HG03045 (cell line): ENCODE results near the gene KCNIP2.
"Not testable (repeated sequence)": the region's sequence is repeated elsewhere in the genome, so short reads cannot be mapped to it uniquely, and the experiment has no call there.

Source experiments
- ATAC-seq: cut with Tn5 transposase; IDR thresholded peaks from one replicate; pipeline ENCODE4 v1.9.1; 2021; ENCODE audit warnings: mild to moderate bottlenecking, moderate library complexity; ENCODE audit not compliant: unreplicated experiment

Gene KCNIP2

GRCh38 chr10:101829561-101830315, 13.9 kb downstream of the KCNIP2 start:
- ATAC-seq = peak; percentile 16

- no peak for ATAC-seq
Measured at GRCh38 chr10:101828766-101829551, 14.6 kb downstream of the KCNIP2 start.

- ATAC-seq = no peak
Measured at GRCh38 chr10:101827919-101828600, 15.5 kb downstream of the KCNIP2 start.

GRCh38 chr10:101826852-101827434, 16.7 kb downstream of the KCNIP2 start:
- ATAC-seq = no peak

- ATAC-seq = no peak
Measured at GRCh38 chr10:101824736-101825135, 18.9 kb downstream of the KCNIP2 start.

GRCh38 chr10:101818872-101819633, 24.5 kb downstream of the KCNIP2 start:
- ATAC-seq = peak; percentile 8

GRCh38 chr10:101818119-101818871, 25.3 kb downstream of the KCNIP2 start, which contains the start of gene OGA:
OGA (minus strand) TSS chr10:101818444; CDS start chr10:101818022, 422 bp downstream.
- peak; percentile 87 for ATAC-seq

- ATAC-seq = peak; percentile 1
Measured at GRCh38 chr10:101817337-101818118, 26.1 kb downstream of the KCNIP2 start.

- no peak for ATAC-seq
Measured at GRCh38 chr10:101816913-101817336, 26.7 kb downstream of the KCNIP2 start.

- no peak for ATAC-seq
Measured at GRCh38 chr10:101816376-101816775, 27.2 kb downstream of the KCNIP2 start.

GRCh38 chr10:101814466-101815071, 29.0 kb downstream of the KCNIP2 start:
- no peak for ATAC-seq

GRCh38 chr10:101812606-101813005, 31.0 kb downstream of the KCNIP2 start:
- ATAC-seq = no peak

- ATAC-seq = no peak
Measured at GRCh38 chr10:101807158-101807557, 36.4 kb downstream of the KCNIP2 start.

GRCh38 chr10:101803511-101803910, 40.1 kb downstream of the KCNIP2 start:
- no peak for ATAC-seq

GRCh38 chr10:101797403-101798059, 46.1 kb downstream of the KCNIP2 start:
- no peak for ATAC-seq

GRCh38 chr10:101793526-101793925, 50.1 kb downstream of the KCNIP2 start:
- ATAC-seq = no peak

- ATAC-seq = no peak
Measured at GRCh38 chr10:101789686-101790085, 53.9 kb downstream of the KCNIP2 start.

GRCh38 chr10:101789231-101789630, 54.4 kb downstream of the KCNIP2 start:
- ATAC-seq = not testable (repeated sequence)
